Left hindlimb (tissue), 1 donor: ENCODE measurements around the gene GRIN1.

ENCODE experiments used
- DNase-seq: peaks from one replicate; pipeline ENCODE4 v3.0.0-alpha.2; 2018

Gene GRIN1

GRCh38 chr9:137166380-137167229 lies 27.7 kb downstream of the GRIN1 start:
- no peak for DNase-seq

- no peak for DNase-seq
These were observed 28.4 kb downstream of the GRIN1 start for GRCh38 chr9:137167277-137167746.

- no peak for DNase-seq
These were observed 29.0 kb downstream of the GRIN1 start for GRCh38 chr9:137167747-137168572.

GRCh38 chr9:137168573-137168903 lies 29.6 kb downstream of the GRIN1 start:
- DNase-seq = no peak

- no peak for DNase-seq
These were observed 30.2 kb downstream of the GRIN1 start for GRCh38 chr9:137168904-137169856.

GRCh38 chr9:137169896-137170358 lies 31.0 kb downstream of the GRIN1 start, which contains the start of gene LRRC26:
Gene LRRC26 (minus strand): TSS chr9:137170051. CDS start chr9:137169943, 108 bp downstream.
- no peak for DNase-seq

- DNase-seq = no peak
These were observed 31.7 kb downstream of the GRIN1 start for GRCh38 chr9:137170486-137171148.

- DNase-seq = no peak
These were observed 32.4 kb downstream of the GRIN1 start for GRCh38 chr9:137171149-137171900.

- no peak for DNase-seq
These were observed 34.2 kb downstream of the GRIN1 start for GRCh38 chr9:137172901-137173795.

GRCh38 chr9:137173796-137174664 lies 35.1 kb downstream of the GRIN1 start:
- DNase-seq = no peak

GRCh38 chr9:137174722-137175293 lies 35.9 kb downstream of the GRIN1 start:
- DNase-seq = no peak

- DNase-seq = no peak
These were observed 36.5 kb downstream of the GRIN1 start for GRCh38 chr9:137175345-137175961.

- DNase-seq = no peak
These were observed 37.6 kb downstream of the GRIN1 start for GRCh38 chr9:137176302-137177182.

GRCh38 chr9:137178201-137178938 lies 39.4 kb downstream of the GRIN1 start:
- DNase-seq = no peak

GRCh38 chr9:137178939-137179630 lies 40.1 kb downstream of the GRIN1 start:
- no peak for DNase-seq

- no peak for DNase-seq
These were observed 40.8 kb downstream of the GRIN1 start for GRCh38 chr9:137179761-137180160.
